ENCODE results near the gene GLA.
A peak's percentile ranks its signal among the peaks of the same experiment; 100 is the strongest.

The GLA gene

GRCh38 chrX:101416691-101417090, 9.0 kb upstream of the GLA start:
- peaks cover 4% of the 10 kb centered on the region for H3K27me3 ChIP-seq (ENCODE audit: control insufficient read depth, insufficient read depth, low read length)
- H3K9ac ChIP-seq (ENCODE audit: low read length): no peak overlapping the region
- H3K4me1 ChIP-seq (ENCODE audit: control insufficient read depth, insufficient read depth, low read length): peaks cover 2% of the 10 kb centered on the region
- H3K36me3 ChIP-seq (ENCODE audit: control insufficient read depth, insufficient read depth, low read length): peaks cover 3% of the 10 kb centered on the region
- no peak overlapping the region for H3K27ac ChIP-seq (ENCODE audit: low read depth, low read length)
- H3K4me3 ChIP-seq (ENCODE audit: low read length): no peak overlapping the region

- H3K27ac ChIP-seq (ENCODE audit: low read depth, low read length): peak overlapping the region; percentile 46
- peaks cover 4% of the 10 kb centered on the region for H3K27me3 ChIP-seq (ENCODE audit: control insufficient read depth, insufficient read depth, low read length)
- H3K36me3 ChIP-seq (ENCODE audit: control insufficient read depth, insufficient read depth, low read length): peaks cover 3% of the 10 kb centered on the region
- peaks cover 2% of the 10 kb centered on the region for H3K4me1 ChIP-seq (ENCODE audit: control insufficient read depth, insufficient read depth, low read length)
- H3K4me3 ChIP-seq (ENCODE audit: low read length): peak overlapping the region; percentile 18
- no peak overlapping the region for H3K9ac ChIP-seq (ENCODE audit: low read length)
These were observed 7.7 kb upstream of the GLA start for GRCh38 chrX:101415180-101416145.

- Histone ChIP-seq H3K4me3 (ENCODE audit: low read length) (no peak overlapping the region), H3K9ac (ENCODE audit: low read length) (no peak overlapping the region), H3K4me1 (ENCODE audit: control insufficient read depth, insufficient read depth, low read length) (peaks cover under 1% of the 10 kb centered on the region), H3K27me3 (ENCODE audit: control insufficient read depth, insufficient read depth, low read length) (no peaks in the 10 kb centered on the region), H3K36me3 (ENCODE audit: control insufficient read depth, insufficient read depth, low read length) (peaks cover 3% of the 10 kb centered on the region), H3K27ac (ENCODE audit: low read depth, low read length) (no peak overlapping the region)
These were observed 4.3 kb upstream of the GLA start for GRCh38 chrX:101411984-101412383.

- Histone ChIP-seq H3K36me3 (ENCODE audit: control insufficient read depth, insufficient read depth, low read length) (peaks cover 3% of the 10 kb centered on the region), H3K4me1 (ENCODE audit: control insufficient read depth, insufficient read depth, low read length) (peaks cover 4% of the 10 kb centered on the region), H3K27ac (ENCODE audit: low read depth, low read length) (peak overlapping the region; percentile 16), H3K4me3 (ENCODE audit: low read length) (no peak overlapping the region), H3K9ac (ENCODE audit: low read length) (no peak overlapping the region), H3K27me3 (ENCODE audit: control insufficient read depth, insufficient read depth, low read length) (no peaks in the 10 kb centered on the region)
These were observed 2.7 kb upstream of the GLA start for GRCh38 chrX:101410461-101410860.

- Histone ChIP-seq H3K36me3 (ENCODE audit: control insufficient read depth, insufficient read depth, low read length) (peaks cover 3% of the 10 kb centered on the region), H3K27me3 (ENCODE audit: control insufficient read depth, insufficient read depth, low read length) (no peaks in the 10 kb centered on the region), H3K4me1 (ENCODE audit: control insufficient read depth, insufficient read depth, low read length) (peaks cover 4% of the 10 kb centered on the region), H3K9ac (ENCODE audit: low read length) (no peak overlapping the region), H3K27ac (ENCODE audit: low read depth, low read length) (peak overlapping the region; percentile 94), H3K4me3 (ENCODE audit: low read length) (peak overlapping the region; percentile 69)
These were observed 1.3 kb upstream of the GLA start for GRCh38 chrX:101409043-101409442.

- H3K27ac ChIP-seq (ENCODE audit: low read depth, low read length): peak overlapping the region; percentile 94
- peaks cover 3% of the 10 kb centered on the region for H3K36me3 ChIP-seq (ENCODE audit: control insufficient read depth, insufficient read depth, low read length)
- peak overlapping the region; percentile 78 for H3K9ac ChIP-seq (ENCODE audit: low read length)
- peak overlapping the region; percentile 69 for H3K4me3 ChIP-seq (ENCODE audit: low read length)
- no peaks in the 10 kb centered on the region for H3K27me3 ChIP-seq (ENCODE audit: control insufficient read depth, insufficient read depth, low read length)
- peaks cover 4% of the 10 kb centered on the region for H3K4me1 ChIP-seq (ENCODE audit: control insufficient read depth, insufficient read depth, low read length)
These were observed 762 bp upstream of the GLA start for GRCh38 chrX:101408532-101408841.

GRCh38 chrX:101407167-101407747, 468 bp downstream of the GLA start:
- H3K27ac ChIP-seq (ENCODE audit: low read depth, low read length): peak overlapping the region; percentile 70
- no peaks in the 10 kb centered on the region for H3K36me3 ChIP-seq (ENCODE audit: control insufficient read depth, insufficient read depth, low read length)
- peaks cover 4% of the 10 kb centered on the region for H3K4me1 ChIP-seq (ENCODE audit: control insufficient read depth, insufficient read depth, low read length)
- H3K27me3 ChIP-seq (ENCODE audit: control insufficient read depth, insufficient read depth, low read length): no peaks in the 10 kb centered on the region
- peak overlapping the region; percentile 22 for H3K9ac ChIP-seq (ENCODE audit: low read length)
- peak overlapping the region; percentile 71 for H3K4me3 ChIP-seq (ENCODE audit: low read length)

GRCh38 chrX:101399825-101400224, 7.9 kb downstream of the GLA start:
- Histone ChIP-seq H3K4me3 (ENCODE audit: low read length) (no peak overlapping the region), H3K27ac (ENCODE audit: low read depth, low read length) (no peak overlapping the region), H3K27me3 (ENCODE audit: control insufficient read depth, insufficient read depth, low read length) (no peaks in the 10 kb centered on the region), H3K9ac (ENCODE audit: low read length) (no peak overlapping the region), H3K36me3 (ENCODE audit: control insufficient read depth, insufficient read depth, low read length) (no peaks in the 10 kb centered on the region), H3K4me1 (ENCODE audit: control insufficient read depth, insufficient read depth, low read length) (no peaks in the 10 kb centered on the region)

GRCh38 chrX:101398694-101399093, 9.0 kb downstream of the GLA start:
- no peak overlapping the region for H3K27ac ChIP-seq (ENCODE audit: low read depth, low read length)
- H3K4me3 ChIP-seq (ENCODE audit: low read length): no peak overlapping the region
- no peaks in the 10 kb centered on the region for H3K27me3 ChIP-seq (ENCODE audit: control insufficient read depth, insufficient read depth, low read length)
- H3K4me1 ChIP-seq (ENCODE audit: control insufficient read depth, insufficient read depth, low read length): no peaks in the 10 kb centered on the region
- H3K9ac ChIP-seq (ENCODE audit: low read length): no peak overlapping the region
- no peaks in the 10 kb centered on the region for H3K36me3 ChIP-seq (ENCODE audit: control insufficient read depth, insufficient read depth, low read length)

GRCh38 chrX:101397779-101398178, 9.9 kb downstream of the GLA start:
- H3K27me3 ChIP-seq (ENCODE audit: control insufficient read depth, insufficient read depth, low read length): no peaks in the 10 kb centered on the region
- no peaks in the 10 kb centered on the region for H3K4me1 ChIP-seq (ENCODE audit: control insufficient read depth, insufficient read depth, low read length)
- H3K27ac ChIP-seq (ENCODE audit: low read depth, low read length): no peak overlapping the region
- no peaks in the 10 kb centered on the region for H3K36me3 ChIP-seq (ENCODE audit: control insufficient read depth, insufficient read depth, low read length)
- no peak overlapping the region for H3K9ac ChIP-seq (ENCODE audit: low read length)
- no peak overlapping the region for H3K4me3 ChIP-seq (ENCODE audit: low read length)

GRCh38 chrX:101395789-101396188, 11.9 kb downstream of the GLA start:
- no peaks in the 10 kb centered on the region for H3K4me1 ChIP-seq (ENCODE audit: control insufficient read depth, insufficient read depth, low read length)
- no peak overlapping the region for H3K27ac ChIP-seq (ENCODE audit: low read depth, low read length)
- H3K4me3 ChIP-seq (ENCODE audit: low read length): no peak overlapping the region
- H3K27me3 ChIP-seq (ENCODE audit: control insufficient read depth, insufficient read depth, low read length): no peaks in the 10 kb centered on the region
- no peak overlapping the region for H3K9ac ChIP-seq (ENCODE audit: low read length)
- no peaks in the 10 kb centered on the region for H3K36me3 ChIP-seq (ENCODE audit: control insufficient read depth, insufficient read depth, low read length)

GRCh38 chrX:101394372-101394771, 13.4 kb downstream of the GLA start:
- Histone ChIP-seq H3K4me3 (ENCODE audit: low read length) (no peak overlapping the region), H3K27ac (ENCODE audit: low read depth, low read length) (no peak overlapping the region), H3K9ac (ENCODE audit: low read length) (no peak overlapping the region), H3K4me1 (ENCODE audit: control insufficient read depth, insufficient read depth, low read length) (no peaks in the 10 kb centered on the region), H3K27me3 (ENCODE audit: control insufficient read depth, insufficient read depth, low read length) (no peaks in the 10 kb centered on the region), H3K36me3 (ENCODE audit: control insufficient read depth, insufficient read depth, low read length) (no peaks in the 10 kb centered on the region)
